HEK293 (cell line): Measurements from ENCODE around the gene AMBRA1.

ENCODE experiments used
- CTCF ChIA-PET: fragments of 350-600 bp; formaldehyde crosslinking; extraction: SDS; loops from one replicate; lab custom pipeline; 2021; ENCODE audit warnings: antibody characterized with exemption; lab: Yijun Ruan, JAX
- POLR2A ChIA-PET: fragments of 300-600 bp; formaldehyde crosslinking; extraction: SDS; loops from one replicate; lab custom pipeline; 2020; ENCODE audit warnings: antibody characterized with exemption, inconsistent platforms; lab: Yijun Ruan, JAX
- H3K27ac ChIP-seq: fragments of 200-500 bp; sonication (Bioruptor generic); 2 replicates; pipeline ENCODE4 v1.5.1; 2014; ENCODE audit warnings: low read depth, low read length, control low read depth, inconsistent platforms; ENCODE audit errors: extremely low read depth
- H3K36me3 ChIP-seq, 2 experiments: fragments of 200-500 bp in 1 of 2; sonication (Bioruptor generic) in 1 of 2; 1 replicate in 1 of 2; 2 replicates in 1 of 2; pipeline ENCODE4 v1.5.1; 2014 to 2017; ENCODE audit warnings: inconsistent platforms in 2 of 2, low read length in 2 of 2; ENCODE audit not compliant: control insufficient read depth in 2 of 2, insufficient read depth in 1 of 2
- H3K4me1 ChIP-seq: fragments of 200-500 bp; sonication (Bioruptor generic); 2 replicates; pipeline ENCODE4 v1.5.1; 2014; ENCODE audit warnings: mild to moderate bottlenecking, low read length, inconsistent platforms; ENCODE audit not compliant: control insufficient read depth, insufficient read depth
- H3K4me3 ChIP-seq: 2 replicates; pipeline ENCODE4 v1.5.1; 2011; ENCODE audit warnings: low read depth, mild to moderate bottlenecking, control low read depth, low read length, moderate library complexity
- H3K9me3 ChIP-seq: fragments of 200-500 bp; sonication (Bioruptor generic); 2 replicates; pipeline ENCODE4 v1.5.1; 2014; ENCODE audit warnings: low read depth, low read length, inconsistent platforms; ENCODE audit not compliant: control insufficient read depth, insufficient read depth
- BCL11A ChIP-seq: fragments of 450-650 bp; formaldehyde crosslinking; IDR thresholded peaks from 2 replicates; pipeline ENCODE4 v1.5.1; 2016; ENCODE audit warnings: low read depth, missing biosample characterization, missing genetic modification characterization
- GLIS1 ChIP-seq: fragments of 450-650 bp; formaldehyde crosslinking; IDR thresholded peaks from 2 replicates; pipeline ENCODE4 v1.5.1; 2016; ENCODE audit warnings: missing biosample characterization, missing genetic modification characterization
- INSM2 ChIP-seq: fragments of 450-650 bp; formaldehyde crosslinking; IDR thresholded peaks from 2 replicates; pipeline ENCODE4 v1.5.1; 2016; ENCODE audit warnings: missing biosample characterization, missing genetic modification characterization
- OSR2 ChIP-seq: fragments of 450-650 bp; formaldehyde crosslinking; IDR thresholded peaks from 2 replicates; pipeline ENCODE4 v1.5.1; 2016; ENCODE audit warnings: missing biosample characterization, missing genetic modification characterization
- ZBTB17 ChIP-seq: fragments of 450-650 bp; formaldehyde crosslinking; IDR thresholded peaks from 2 replicates; pipeline ENCODE4 v1.5.1; 2016; ENCODE audit warnings: missing biosample characterization, missing genetic modification characterization
- ZBTB20 ChIP-seq: fragments of 450-650 bp; formaldehyde crosslinking; IDR thresholded peaks from 2 replicates; pipeline ENCODE4 v1.5.1; 2016; ENCODE audit warnings: missing biosample characterization, missing genetic modification characterization
- ZBTB48 ChIP-seq: fragments of 450-650 bp; formaldehyde crosslinking; IDR thresholded peaks from 2 replicates; pipeline ENCODE4 v1.5.1; 2016; ENCODE audit warnings: missing biosample characterization, missing genetic modification characterization
- ZBTB8A ChIP-seq: fragments of 450-650 bp; formaldehyde crosslinking; IDR thresholded peaks from 2 replicates; pipeline ENCODE4 v1.5.1; 2016; ENCODE audit warnings: missing biosample characterization, missing genetic modification characterization
- ZEB2 ChIP-seq: fragments of 450-650 bp; formaldehyde crosslinking; IDR thresholded peaks from 2 replicates; pipeline ENCODE4 v1.5.1; 2016; ENCODE audit warnings: missing biosample characterization, missing genetic modification characterization
- ZFP69B ChIP-seq: fragments of 450-650 bp; formaldehyde crosslinking; IDR thresholded peaks from 2 replicates; pipeline ENCODE4 v1.5.1; 2016; ENCODE audit warnings: missing biosample characterization, missing genetic modification characterization
- ZIC2 ChIP-seq: fragments of 450-650 bp; formaldehyde crosslinking; IDR thresholded peaks from 2 replicates; pipeline ENCODE4 v1.5.1; 2016; ENCODE audit warnings: missing biosample characterization, missing genetic modification characterization
- ZNF114 ChIP-seq: fragments of 450-650 bp; formaldehyde crosslinking; IDR thresholded peaks from 2 replicates; pipeline ENCODE4 v1.5.0; 2017; ENCODE audit warnings: missing biosample characterization, missing genetic modification characterization
- ZNF239 ChIP-seq: fragments of 450-650 bp; formaldehyde crosslinking; IDR thresholded peaks from 2 replicates; pipeline ENCODE4 v1.5.1; 2016; ENCODE audit warnings: missing biosample characterization, missing genetic modification characterization
- ZNF302 ChIP-seq: fragments of 450-650 bp; formaldehyde crosslinking; IDR thresholded peaks from 2 replicates; pipeline ENCODE4 v1.5.1; 2016; ENCODE audit warnings: missing biosample characterization, missing genetic modification characterization, low read depth
- ZNF629 ChIP-seq: fragments of 450-650 bp; formaldehyde crosslinking; IDR thresholded peaks from 2 replicates; pipeline ENCODE4 v1.5.1; 2017; ENCODE audit warnings: missing biosample characterization, missing genetic modification characterization
- TF ChIP-seq, protein P1 (sequence below): fragments of 450-650 bp; formaldehyde crosslinking; IDR thresholded peaks from 2 replicates; pipeline ENCODE4 v1.5.1; 2017; ENCODE audit warnings: missing biosample characterization, missing genetic modification characterization
- TF ChIP-seq, protein P2 (sequence below): fragments of 450-650 bp; formaldehyde crosslinking; IDR thresholded peaks from 2 replicates; pipeline ENCODE4 v1.5.1; 2016; ENCODE audit warnings: missing biosample characterization, missing genetic modification characterization
- TF ChIP-seq, protein P3 (sequence below): fragments of 450-650 bp; formaldehyde crosslinking; IDR thresholded peaks from 2 replicates; pipeline ENCODE4 v1.5.1; 2016; ENCODE audit warnings: missing biosample characterization, missing genetic modification characterization
- TF ChIP-seq, protein P4 (sequence below): fragments of 450-650 bp; formaldehyde crosslinking; IDR thresholded peaks from 2 replicates; pipeline ENCODE4 v1.5.1; 2016; ENCODE audit warnings: missing biosample characterization, missing genetic modification characterization
- TF ChIP-seq, protein P5 (sequence below): fragments of 450-650 bp; formaldehyde crosslinking; IDR thresholded peaks from 2 replicates; pipeline ENCODE4 v1.5.1; 2017; ENCODE audit warnings: missing biosample characterization, mild to moderate bottlenecking, missing genetic modification characterization, moderate library complexity

Gene AMBRA1

GRCh38 chr11:46560300-46560991 lies 33.4 kb downstream of the AMBRA1 start (continued):
- no peak for TF ChIP-seq ZNF302 (tag by site-specific recombination)
- TF ChIP-seq, all 188 proteins: peak for 4

DNA sequence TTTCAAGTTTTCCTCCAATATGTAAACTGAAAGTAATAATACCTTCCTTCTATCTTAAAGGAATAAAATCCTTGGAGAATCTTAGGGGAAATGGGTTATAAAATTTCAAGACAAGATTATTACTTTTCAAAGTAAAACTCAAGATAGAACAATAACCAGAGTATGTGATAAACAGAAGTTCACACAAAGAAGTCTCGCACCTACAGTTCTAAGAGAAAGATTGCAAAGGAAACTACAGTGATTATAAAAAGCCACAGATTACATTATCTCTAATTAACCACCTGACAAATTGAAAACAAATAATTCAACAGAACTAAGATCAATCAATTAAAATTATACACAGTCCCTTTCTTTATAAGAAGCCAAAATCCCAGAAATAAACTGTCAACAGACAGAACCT lies 34.0 kb downstream of the AMBRA1 start:
- POLR2A ChIA-PET: no interaction called here
- H3K9me3 ChIP-seq: no peaks in the 10 kb centered on the region
- TF ChIP-seq ZNF239 (tag by site-specific recombination): no peak
- no peak for TF ChIP-seq ZBTB48 (tag by site-specific recombination)
- TF ChIP-seq, protein P1, sequence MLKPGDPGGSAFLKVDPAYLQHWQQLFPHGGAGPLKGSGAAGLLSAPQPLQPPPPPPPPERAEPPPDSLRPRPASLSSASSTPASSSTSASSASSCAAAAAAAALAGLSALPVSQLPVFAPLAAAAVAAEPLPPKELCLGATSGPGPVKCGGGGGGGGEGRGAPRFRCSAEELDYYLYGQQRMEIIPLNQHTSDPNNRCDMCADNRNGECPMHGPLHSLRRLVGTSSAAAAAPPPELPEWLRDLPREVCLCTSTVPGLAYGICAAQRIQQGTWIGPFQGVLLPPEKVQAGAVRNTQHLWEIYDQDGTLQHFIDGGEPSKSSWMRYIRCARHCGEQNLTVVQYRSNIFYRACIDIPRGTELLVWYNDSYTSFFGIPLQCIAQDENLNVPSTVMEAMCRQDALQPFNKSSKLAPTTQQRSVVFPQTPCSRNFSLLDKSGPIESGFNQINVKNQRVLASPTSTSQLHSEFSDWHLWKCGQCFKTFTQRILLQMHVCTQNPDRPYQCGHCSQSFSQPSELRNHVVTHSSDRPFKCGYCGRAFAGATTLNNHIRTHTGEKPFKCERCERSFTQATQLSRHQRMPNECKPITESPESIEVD (tag by site-specific recombination): 0 out of 2 replicates have a peak, but pooled peaks have one; percentile 7
- TF ChIP-seq, all 188 proteins: peak for 1
- peaks cover 12% of the 10 kb centered on the region; the same call in 1 of the 2 replicates for H3K4me1 ChIP-seq
- H3K4me3 ChIP-seq: no peak overlapping the region
- no peaks in the 10 kb centered on the region; a peak in 1 of 3 replicates for H3K36me3 ChIP-seq
- CTCF ChIA-PET: interaction anchor here (0.9 kb wide), 1 partner anchor 22 kb away, joined by 3 read pairs; no protein-coding TSS in a partner anchor
- no peak overlapping the region for H3K27ac ChIP-seq

DNA sequence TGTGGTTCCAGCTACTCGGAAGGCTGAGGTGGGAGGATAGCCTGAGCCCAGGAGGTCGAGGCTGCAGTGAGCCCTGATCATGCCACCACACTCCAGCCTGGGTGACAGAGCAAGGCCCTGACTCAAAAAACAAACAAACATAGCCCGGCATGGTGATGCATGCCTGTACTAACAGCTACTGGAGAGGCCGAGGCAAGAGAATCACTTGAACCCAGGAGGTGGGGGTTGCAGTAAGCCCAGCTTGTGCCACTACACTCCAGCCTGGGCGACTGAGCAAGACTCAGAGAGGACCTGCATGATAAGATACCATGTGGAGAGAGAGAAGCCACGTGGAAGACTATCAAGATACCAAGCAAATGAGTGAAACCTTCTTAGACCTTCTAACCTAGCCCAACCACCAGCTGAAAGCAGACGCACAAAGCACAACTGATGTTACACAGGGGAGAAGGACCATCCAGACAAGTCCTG lies 36.1 kb downstream of the AMBRA1 start:
- POLR2A ChIA-PET: interaction anchor here (1.2 kb wide), 1 partner anchor 36 kb away, joined by 4 read pairs; the partner anchor contains the start of gene AMBRA1
- no peaks in the 10 kb centered on the region for H3K36me3 ChIP-seq
- no peak overlapping the region for H3K27ac ChIP-seq
- H3K9me3 ChIP-seq: no peaks in the 10 kb centered on the region
- peaks cover 21% of the 10 kb centered on the region for H3K4me1 ChIP-seq
- CTCF ChIA-PET: interaction anchor here (0.8 kb wide), 2 partner anchors 20 to 60 kb away, joined by 5 to 6 read pairs; partner anchors contain the start of gene ATG13
- H3K4me3 ChIP-seq: no peak overlapping the region
- TF ChIP-seq ZFP69B (tag by site-specific recombination) (0 out of 2 replicates have a peak, but pooled peaks have one; percentile 31), ZEB2 (tag by site-specific recombination) (peak; percentile 63; the same call in 1 of the 2 replicates), ZBTB20 (0 out of 2 replicates have a peak, but pooled peaks have one; percentile 26), GLIS1 (peak; percentile 58), ZNF114 (tag by site-specific recombination) (no peak), INSM2 (tag by site-specific recombination) (peak; percentile 98), BCL11A (tag by site-specific recombination) (no peak), ZBTB17 (tag by site-specific recombination) (peak; percentile 82), ZNF629 (0 out of 2 replicates have a peak, but pooled peaks have one; percentile 22), ZIC2 (peak; percentile 75), OSR2 (tag by site-specific recombination) (peak; percentile 90), ZBTB8A (tag by site-specific recombination) (0 out of 2 replicates have a peak, but pooled peaks have one; percentile 17)
- TF ChIP-seq, protein P2, sequence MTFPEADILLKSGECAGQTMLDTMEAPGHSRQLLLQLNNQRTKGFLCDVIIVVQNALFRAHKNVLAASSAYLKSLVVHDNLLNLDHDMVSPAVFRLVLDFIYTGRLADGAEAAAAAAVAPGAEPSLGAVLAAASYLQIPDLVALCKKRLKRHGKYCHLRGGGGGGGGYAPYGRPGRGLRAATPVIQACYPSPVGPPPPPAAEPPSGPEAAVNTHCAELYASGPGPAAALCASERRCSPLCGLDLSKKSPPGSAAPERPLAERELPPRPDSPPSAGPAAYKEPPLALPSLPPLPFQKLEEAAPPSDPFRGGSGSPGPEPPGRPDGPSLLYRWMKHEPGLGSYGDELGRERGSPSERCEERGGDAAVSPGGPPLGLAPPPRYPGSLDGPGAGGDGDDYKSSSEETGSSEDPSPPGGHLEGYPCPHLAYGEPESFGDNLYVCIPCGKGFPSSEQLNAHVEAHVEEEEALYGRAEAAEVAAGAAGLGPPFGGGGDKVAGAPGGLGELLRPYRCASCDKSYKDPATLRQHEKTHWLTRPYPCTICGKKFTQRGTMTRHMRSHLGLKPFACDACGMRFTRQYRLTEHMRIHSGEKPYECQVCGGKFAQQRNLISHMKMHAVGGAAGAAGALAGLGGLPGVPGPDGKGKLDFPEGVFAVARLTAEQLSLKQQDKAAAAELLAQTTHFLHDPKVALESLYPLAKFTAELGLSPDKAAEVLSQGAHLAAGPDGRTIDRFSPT (tag by site-specific recombination): 0 out of 2 replicates have a peak, but pooled peaks have one; percentile 31
- TF ChIP-seq, protein P3, sequence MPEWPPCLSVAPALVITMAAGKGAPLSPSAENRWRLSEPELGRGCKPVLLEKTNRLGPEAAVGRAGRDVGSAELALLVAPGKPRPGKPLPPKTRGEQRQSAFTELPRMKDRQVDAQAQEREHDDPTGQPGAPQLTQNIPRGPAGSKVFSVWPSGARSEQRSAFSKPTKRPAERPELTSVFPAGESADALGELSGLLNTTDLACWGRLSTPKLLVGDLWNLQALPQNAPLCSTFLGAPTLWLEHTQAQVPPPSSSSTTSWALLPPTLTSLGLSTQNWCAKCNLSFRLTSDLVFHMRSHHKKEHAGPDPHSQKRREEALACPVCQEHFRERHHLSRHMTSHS: no peak
- TF ChIP-seq, protein P4, sequence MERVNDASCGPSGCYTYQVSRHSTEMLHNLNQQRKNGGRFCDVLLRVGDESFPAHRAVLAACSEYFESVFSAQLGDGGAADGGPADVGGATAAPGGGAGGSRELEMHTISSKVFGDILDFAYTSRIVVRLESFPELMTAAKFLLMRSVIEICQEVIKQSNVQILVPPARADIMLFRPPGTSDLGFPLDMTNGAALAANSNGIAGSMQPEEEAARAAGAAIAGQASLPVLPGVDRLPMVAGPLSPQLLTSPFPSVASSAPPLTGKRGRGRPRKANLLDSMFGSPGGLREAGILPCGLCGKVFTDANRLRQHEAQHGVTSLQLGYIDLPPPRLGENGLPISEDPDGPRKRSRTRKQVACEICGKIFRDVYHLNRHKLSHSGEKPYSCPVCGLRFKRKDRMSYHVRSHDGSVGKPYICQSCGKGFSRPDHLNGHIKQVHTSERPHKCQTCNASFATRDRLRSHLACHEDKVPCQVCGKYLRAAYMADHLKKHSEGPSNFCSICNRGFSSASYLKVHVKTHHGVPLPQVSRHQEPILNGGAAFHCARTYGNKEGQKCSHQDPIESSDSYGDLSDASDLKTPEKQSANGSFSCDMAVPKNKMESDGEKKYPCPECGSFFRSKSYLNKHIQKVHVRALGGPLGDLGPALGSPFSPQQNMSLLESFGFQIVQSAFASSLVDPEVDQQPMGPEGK (tag by site-specific recombination): 0 out of 2 replicates have a peak, but pooled peaks have one; percentile 36
- TF ChIP-seq, protein P5, sequence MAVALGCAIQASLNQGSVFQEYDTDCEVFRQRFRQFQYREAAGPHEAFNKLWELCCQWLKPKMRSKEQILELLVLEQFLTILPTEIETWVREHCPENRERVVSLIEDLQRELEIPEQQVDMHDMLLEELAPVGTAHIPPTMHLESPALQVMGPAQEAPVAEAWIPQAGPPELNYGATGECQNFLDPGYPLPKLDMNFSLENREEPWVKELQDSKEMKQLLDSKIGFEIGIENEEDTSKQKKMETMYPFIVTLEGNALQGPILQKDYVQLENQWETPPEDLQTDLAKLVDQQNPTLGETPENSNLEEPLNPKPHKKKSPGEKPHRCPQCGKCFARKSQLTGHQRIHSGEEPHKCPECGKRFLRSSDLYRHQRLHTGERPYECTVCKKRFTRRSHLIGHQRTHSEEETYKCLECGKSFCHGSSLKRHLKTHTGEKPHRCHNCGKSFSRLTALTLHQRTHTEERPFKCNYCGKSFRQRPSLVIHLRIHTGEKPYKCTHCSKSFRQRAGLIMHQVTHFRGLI: peak; percentile 78
